ENCODE results near the gene AIF1L.

DNA sequence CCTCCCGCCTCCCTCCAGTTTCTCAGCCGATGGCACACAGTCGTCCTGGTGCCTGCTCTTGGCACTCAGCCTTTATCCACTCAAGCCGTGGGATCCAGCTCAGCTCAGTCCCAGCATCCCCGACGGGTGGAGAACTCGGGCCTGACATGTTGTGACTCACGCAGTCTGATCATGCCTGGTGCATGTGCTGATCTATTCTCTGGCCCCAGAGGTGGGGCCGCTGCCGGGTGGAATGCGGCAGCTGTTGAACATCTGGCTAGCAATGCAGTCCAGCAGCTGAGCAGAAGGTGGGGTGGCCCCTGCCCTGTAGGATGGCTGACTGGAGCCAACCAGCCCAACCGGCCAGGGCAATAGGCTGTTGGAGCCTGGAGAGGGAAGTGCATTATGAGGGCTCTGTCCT, 1.7 kb upstream of the AIF1L start:
- no peak for TF ChIP-seq POLR2A (IDR thresholded peaks at IDR 0.05; ENCODE audit: low read depth, low read length)
- no peak for TF ChIP-seq POLR2AphosphoS5 (IDR thresholded peaks at IDR 0.05; ENCODE audit: low read depth, low read length)

All from GM12892 (cell line).